GM12874 (cell line): ENCODE measurements around the gene TSPAN18.
A peak's percentile ranks its signal among the peaks of the same experiment; 100 is the strongest.

Experiments used
- TF ChIP-seq, protein P1 (sequence below): IDR thresholded peaks from 2 replicates; pipeline ENCODE4 v1.5.1; 2011; ENCODE audit warnings: low read depth, mild to moderate bottlenecking, control low read depth, low read length, moderate library complexity; ENCODE audit not compliant: insufficient read depth

TSPAN18 gene

GRCh38 chr11:44930588-44931302 lies 204.0 kb downstream of the TSPAN18 start:
- TF ChIP-seq, protein P1, sequence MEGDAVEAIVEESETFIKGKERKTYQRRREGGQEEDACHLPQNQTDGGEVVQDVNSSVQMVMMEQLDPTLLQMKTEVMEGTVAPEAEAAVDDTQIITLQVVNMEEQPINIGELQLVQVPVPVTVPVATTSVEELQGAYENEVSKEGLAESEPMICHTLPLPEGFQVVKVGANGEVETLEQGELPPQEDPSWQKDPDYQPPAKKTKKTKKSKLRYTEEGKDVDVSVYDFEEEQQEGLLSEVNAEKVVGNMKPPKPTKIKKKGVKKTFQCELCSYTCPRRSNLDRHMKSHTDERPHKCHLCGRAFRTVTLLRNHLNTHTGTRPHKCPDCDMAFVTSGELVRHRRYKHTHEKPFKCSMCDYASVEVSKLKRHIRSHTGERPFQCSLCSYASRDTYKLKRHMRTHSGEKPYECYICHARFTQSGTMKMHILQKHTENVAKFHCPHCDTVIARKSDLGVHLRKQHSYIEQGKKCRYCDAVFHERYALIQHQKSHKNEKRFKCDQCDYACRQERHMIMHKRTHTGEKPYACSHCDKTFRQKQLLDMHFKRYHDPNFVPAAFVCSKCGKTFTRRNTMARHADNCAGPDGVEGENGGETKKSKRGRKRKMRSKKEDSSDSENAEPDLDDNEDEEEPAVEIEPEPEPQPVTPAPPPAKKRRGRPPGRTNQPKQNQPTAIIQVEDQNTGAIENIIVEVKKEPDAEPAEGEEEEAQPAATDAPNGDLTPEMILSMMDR: no peak

- TF ChIP-seq, protein P1: no peak
Observed at GRCh38 chr11:44931466-44931865, 204.7 kb downstream of the TSPAN18 start.

DNA sequence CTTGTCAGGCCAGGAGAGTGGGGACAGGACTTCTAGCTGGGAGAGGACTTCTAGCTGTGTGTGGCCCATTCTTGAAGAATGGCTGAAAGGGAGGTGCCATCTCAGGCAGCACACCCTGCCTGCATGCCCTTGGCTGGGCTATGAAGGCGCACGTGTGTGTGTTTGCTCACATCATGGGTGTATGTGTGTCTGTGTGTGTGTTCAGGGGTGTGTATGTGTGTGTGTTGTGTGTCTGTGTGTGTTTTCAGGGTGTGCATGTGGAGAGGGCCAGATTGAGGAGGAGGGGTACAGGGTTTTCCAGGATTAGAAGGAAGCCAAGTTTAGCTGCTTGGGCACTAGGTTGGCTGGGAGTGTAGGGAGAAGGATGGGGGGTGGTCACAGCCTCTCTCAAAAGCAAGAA lies 207.3 kb downstream of the TSPAN18 start:
- TF ChIP-seq, protein P1: no peak

DNA sequence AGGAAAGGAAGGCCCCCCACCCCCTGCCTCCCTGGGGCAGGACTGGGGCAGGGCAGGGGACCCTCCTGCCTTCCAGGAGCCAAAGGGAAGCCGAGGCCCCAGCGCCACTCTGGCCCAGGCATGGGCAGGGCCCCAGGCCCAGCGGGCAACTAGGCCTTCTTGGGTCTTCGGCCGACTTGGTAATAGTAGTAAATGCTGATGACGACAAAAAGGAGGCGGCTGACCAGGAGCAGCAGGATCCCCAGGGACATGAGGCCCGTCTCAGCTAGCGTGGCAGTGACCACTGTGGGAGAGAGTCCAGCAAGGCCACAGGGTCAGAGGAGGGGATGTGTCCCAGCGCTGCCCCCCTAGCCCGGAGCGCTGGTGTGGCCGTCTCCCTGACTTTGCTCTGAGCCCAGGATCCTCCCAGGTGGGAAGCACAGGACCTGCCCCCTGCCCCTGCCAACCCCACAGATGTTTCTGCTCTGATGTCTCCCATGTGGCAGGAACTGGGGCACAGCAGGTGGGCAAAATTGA lies 208.0 kb downstream of the TSPAN18 start:
- TF ChIP-seq, protein P1: no peak

DNA sequence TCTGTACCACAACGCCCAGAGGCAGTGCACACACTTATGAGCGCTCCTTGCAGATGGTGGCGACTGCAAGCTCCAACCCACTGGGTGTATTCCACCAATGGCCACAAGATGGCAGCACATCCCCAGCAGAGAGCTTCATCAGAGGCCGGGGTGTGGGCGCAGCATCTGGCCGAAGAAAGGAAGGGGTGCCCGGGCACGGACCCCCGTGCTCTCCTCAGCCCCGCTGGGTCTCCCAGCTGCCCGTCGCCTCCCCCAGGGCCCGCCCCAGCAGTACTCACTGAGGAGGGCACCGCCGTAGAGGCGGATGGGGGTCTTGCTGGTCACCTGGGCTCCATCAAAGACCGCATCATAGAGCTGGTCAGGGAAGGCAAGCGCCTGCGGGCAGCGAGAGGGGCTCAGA lies 209.8 kb downstream of the TSPAN18 start:
- TF ChIP-seq, protein P1: peak; percentile 90

DNA sequence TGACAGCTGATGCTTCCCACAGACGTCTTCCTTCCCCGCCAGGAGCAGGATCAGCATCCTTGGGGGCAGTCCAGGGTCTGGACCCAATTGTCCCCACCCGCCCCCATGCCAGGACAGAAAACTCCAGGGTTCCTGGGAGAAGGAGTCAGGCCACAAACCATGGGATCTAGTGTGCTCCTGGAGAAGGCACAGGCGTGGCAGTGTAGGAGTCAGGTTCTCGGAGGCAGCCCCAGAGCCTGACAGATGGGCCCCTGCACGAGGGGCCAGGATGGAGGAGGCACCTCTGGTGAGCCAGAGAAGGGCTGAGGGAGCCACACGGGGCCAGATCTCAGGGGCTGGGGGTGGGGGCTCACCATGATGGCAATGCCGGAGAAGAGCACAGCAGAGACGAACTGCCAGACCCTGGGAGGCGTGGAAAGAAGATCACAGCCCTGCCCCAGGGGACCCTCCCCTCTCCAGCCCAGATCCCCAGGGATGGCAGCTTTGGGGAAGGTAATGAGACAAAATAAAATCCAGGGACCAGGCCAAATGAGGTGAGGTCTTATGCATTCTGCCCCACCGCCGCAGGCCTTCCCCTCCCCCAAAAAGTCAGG lies 210.3 kb downstream of the TSPAN18 start:
- TF ChIP-seq, protein P1: no peak

GRCh38 chr11:44938066-44938691 lies 211.4 kb downstream of the TSPAN18 start:
- TF ChIP-seq, protein P1: no peak
